ENCODE measurements around the gene FA2H. TPM values are rescaled to one million over a fixed set of nuclear protein-coding genes. Genes with fewer than 3 reads are reported as not detected.
"Not testable (repeated sequence)": the region's sequence is repeated elsewhere in the genome, so short reads cannot be mapped to it uniquely, and the experiment has no call there.

FA2H gene
- total RNA-seq, 2 experiments from 2014 or later: 0.15 TPM; not detected in 1

DNA sequence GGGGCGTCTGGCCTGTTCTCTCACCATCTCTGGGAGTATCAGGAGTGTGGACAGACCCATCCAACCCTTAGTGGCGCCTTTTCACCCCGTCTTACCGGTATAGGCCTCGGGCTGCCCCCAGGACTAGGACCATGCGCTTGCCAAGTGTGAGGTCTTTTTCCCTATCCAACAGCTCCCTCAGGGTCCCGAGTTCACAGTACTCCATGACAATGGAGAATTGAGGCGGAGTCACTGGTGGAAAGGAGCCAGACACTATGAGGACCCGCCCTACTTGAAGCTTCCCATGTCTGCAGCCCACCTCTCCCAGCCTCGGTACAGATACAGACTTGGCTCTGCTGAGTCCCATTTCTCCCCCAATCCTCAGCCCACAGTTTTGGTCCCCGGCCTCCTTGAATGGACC, 92.1 kb downstream of the FA2H start:
- Mint-ChIP-seq H3K36me3 (ENCODE audit: low read depth) (peaks cover 20% of the 10 kb centered on the region), H3K4me1 (ENCODE audit: low read depth) (peaks cover 2% of the 10 kb centered on the region)
- CTCF ChIA-PET: interaction anchor here (0.6 kb wide), 1 partner anchor 239 kb away, joined by 5 read pairs; no protein-coding TSS in a partner anchor

DNA sequence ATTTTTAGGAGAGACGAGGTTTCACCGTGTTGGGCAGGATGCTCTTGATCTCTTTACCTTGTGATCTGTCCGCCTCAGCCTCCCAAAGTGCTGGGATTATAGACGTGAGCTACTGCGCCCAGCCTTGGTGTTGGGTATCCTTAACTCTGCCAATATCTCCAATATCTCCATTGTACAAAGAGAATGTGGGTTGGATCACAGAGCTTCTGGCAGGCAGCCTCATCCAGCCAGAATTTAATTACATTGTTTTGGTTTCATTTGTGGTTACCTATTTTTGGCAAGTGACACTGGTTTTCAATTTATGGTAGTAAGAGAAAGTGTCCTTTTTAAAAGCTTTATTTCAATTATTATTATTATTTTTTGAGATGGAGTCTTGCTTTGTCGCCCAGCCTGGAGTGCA, 93.9 kb downstream of the FA2H start:
- Mint-ChIP-seq H3K9me3 (no peaks in the 10 kb centered on the region), H3K4me1 (ENCODE audit: low read depth) (no peaks in the 10 kb centered on the region), H3K36me3 (ENCODE audit: low read depth) (peaks cover 16% of the 10 kb centered on the region), H3K27me3 (ENCODE audit: low read depth) (no peaks in the 10 kb centered on the region), H3K4me3 (no peak overlapping the region), H3K27ac (no peak overlapping the region)
- intact Hi-C loops (cut with micrococcal nuclease): no loop called here
- CTCF ChIA-PET: no interaction called here
- no peak for DNase-seq

More for the DNA sequence above, 92.1 kb downstream of the FA2H start:
- Mint-ChIP-seq H3K27me3 (ENCODE audit: low read depth) (no peaks in the 10 kb centered on the region), H3K4me3 (no peak overlapping the region), H3K27ac (no peak overlapping the region), H3K9me3 (no peaks in the 10 kb centered on the region)
- no peak for DNase-seq
- intact Hi-C loops (cut with micrococcal nuclease): no loop called here

DNA sequence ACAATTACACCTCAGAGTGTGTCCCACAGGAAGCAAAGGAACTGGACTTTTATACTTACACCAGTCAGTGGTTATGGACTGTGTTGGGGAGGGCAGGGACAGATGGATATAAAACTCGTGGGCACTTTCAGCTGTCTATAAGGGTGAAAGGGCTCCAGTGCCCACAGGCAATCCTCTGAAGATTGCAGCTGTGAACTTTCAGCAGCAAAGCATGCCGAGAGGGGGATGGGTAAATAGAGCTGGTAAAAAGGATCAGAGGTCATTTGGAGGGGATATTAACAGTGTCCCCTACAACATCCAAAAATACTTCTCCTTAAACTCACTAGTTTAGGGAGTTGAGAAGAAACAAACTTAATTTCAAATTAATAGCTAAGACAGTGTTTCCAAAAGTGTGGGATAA, 94.6 kb downstream of the FA2H start:
- Mint-ChIP-seq H3K4me1 (ENCODE audit: low read depth) (no peaks in the 10 kb centered on the region), H3K9me3 (no peaks in the 10 kb centered on the region), H3K4me3 (no peak overlapping the region), H3K27me3 (ENCODE audit: low read depth) (no peaks in the 10 kb centered on the region), H3K36me3 (ENCODE audit: low read depth) (peaks cover 14% of the 10 kb centered on the region), H3K27ac (no peak overlapping the region)
- CTCF ChIA-PET: no interaction called here
- no peak for DNase-seq
- intact Hi-C loops (cut with micrococcal nuclease): no loop called here

DNA sequence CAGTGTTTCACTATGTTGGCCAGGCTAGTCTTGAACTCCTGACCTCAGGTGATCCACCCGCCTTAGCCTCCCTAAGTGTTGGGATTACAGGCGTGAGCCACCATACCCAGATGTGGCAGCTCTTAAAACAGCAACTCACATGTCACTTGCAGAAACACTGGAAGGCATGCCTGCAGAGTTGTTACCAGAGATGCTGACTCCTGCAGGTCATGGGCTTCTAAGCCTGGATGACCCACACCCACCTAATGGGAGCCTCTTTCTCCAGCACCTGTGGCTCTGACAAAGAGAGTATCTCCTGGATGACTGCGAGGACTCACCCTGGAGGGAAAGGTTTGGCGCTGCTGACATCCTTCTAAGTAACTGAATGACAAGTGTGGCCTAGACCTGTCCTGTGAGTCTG, 96.8 kb downstream of the FA2H start:
- H3K36me3 Mint-ChIP-seq (ENCODE audit: low read depth): peaks cover 10% of the 10 kb centered on the region
- no peak for DNase-seq
- no peaks in the 10 kb centered on the region for H3K9me3 Mint-ChIP-seq
- H3K27me3 Mint-ChIP-seq (ENCODE audit: low read depth): no peaks in the 10 kb centered on the region
- H3K27ac Mint-ChIP-seq: no peak overlapping the region
- intact Hi-C loops (cut with micrococcal nuclease): no loop called here
- CTCF ChIA-PET: interaction anchor here (0.7 kb wide), 1 partner anchor 46 kb away, joined by 3 read pairs; no protein-coding TSS in a partner anchor
- H3K4me3 Mint-ChIP-seq: no peak overlapping the region
- no peaks in the 10 kb centered on the region for H3K4me1 Mint-ChIP-seq (ENCODE audit: low read depth)

DNA sequence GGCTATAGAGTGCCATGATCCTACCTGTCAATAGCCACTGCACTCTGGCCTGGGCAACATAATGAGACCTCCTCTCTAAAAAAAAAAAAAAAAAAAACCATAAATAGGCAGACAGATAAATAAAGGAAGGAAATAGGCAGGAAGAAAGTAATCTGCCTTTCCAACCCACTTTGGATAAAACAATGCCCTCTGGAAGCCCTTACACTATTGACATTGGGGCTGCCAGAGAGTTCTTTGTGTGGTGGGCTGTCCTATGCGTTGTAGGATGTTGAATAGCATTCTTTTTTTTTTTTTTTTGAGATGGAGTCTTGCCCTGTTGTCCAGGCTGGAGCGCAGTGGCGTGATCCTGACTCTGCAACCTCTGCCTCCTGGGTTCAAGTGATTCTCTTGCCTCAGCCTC, 100.7 kb downstream of the FA2H start:
- Mint-ChIP-seq H3K27me3 (ENCODE audit: low read depth) (no peaks in the 10 kb centered on the region), H3K4me3 (no peak overlapping the region), H3K4me1 (ENCODE audit: low read depth) (no peaks in the 10 kb centered on the region), H3K9me3 (no peaks in the 10 kb centered on the region), H3K27ac (no peak overlapping the region), H3K36me3 (ENCODE audit: low read depth) (peaks cover 16% of the 10 kb centered on the region)
- DNase-seq: no peak
- intact Hi-C loops (cut with micrococcal nuclease): no loop called here
- CTCF ChIA-PET: interaction anchor here (0.7 kb wide), 1 partner anchor 16 kb away, joined by 4 read pairs; no protein-coding TSS in a partner anchor

DNA sequence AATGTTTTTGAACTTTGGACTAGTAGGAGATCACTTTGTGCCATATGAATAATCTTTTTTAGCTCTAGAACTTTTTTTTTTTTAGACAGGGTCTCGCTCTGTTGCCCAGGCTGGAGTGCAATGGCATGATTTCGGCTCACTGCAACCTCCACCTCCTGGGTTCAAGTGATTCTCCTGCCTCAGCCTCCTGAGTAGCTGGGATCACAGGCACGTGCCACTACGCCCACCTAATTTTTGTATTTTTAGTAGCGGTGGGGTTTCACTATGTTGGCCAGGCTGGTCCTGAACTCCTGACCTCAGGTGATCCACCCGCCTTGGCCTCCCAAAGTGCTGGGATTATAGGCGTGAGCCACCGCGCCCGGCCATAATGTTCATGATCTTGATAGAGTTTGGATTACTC, 105.7 kb downstream of the FA2H start:
- H3K36me3 Mint-ChIP-seq (ENCODE audit: low read depth): peaks cover 27% of the 10 kb centered on the region
- H3K27me3 Mint-ChIP-seq (ENCODE audit: low read depth); H3K27ac Mint-ChIP-seq; H3K9me3 Mint-ChIP-seq; DNase-seq; H3K4me3 Mint-ChIP-seq; intact Hi-C loops (cut with micrococcal nuclease): not testable (repeated sequence)
- H3K4me1 Mint-ChIP-seq (ENCODE audit: low read depth): peaks cover 18% of the 10 kb centered on the region
- CTCF ChIA-PET: interaction anchor here (2.2 kb wide), 1 partner anchor 58 kb away, joined by 7 read pairs; no protein-coding TSS in a partner anchor

DNA sequence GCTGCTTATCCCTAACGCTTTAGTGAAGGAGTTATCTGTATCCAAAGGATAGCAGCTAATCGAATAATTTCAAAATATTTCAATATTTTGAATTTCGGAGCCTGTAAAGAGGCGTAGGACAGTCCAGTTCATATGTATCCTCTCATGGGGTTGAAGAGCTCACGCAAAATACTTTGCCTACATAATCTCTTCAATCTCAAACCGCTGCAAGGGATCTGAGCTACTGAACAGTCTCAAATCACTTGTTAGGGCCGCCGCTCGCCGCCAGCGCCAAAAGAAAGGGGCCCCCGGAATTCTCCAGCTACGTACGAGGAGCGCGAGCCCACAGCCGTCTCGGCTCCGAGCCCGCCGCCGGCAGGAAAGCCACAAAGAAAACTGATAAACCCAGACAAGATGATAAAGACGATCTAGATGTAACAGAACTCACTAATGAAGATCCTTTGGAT, 107.3 kb downstream of the FA2H start:
- CTCF ChIA-PET: interaction anchor here (0.7 to 2.2 kb wide), 4 partner anchors 11 to 60 kb away, joined by 3 to 9 read pairs (median 6); no protein-coding TSS in a partner anchor
- Mint-ChIP-seq H3K4me1 (ENCODE audit: low read depth) (peaks cover 34% of the 10 kb centered on the region), H3K27ac (peak overlapping the region; percentile 88), H3K36me3 (ENCODE audit: low read depth) (peaks cover 36% of the 10 kb centered on the region), H3K4me3 (peak overlapping the region; percentile 89), H3K9me3 (no peaks in the 10 kb centered on the region), H3K27me3 (ENCODE audit: low read depth) (no peaks in the 10 kb centered on the region)
- intact Hi-C loops (cut with micrococcal nuclease): loop anchor here (1.0 to 2.0 kb wide), 3 partner anchors 34 to 482 kb away; partner anchors contain the start of gene ZFP1
- DNase-seq: peak; percentile 49

DNA sequence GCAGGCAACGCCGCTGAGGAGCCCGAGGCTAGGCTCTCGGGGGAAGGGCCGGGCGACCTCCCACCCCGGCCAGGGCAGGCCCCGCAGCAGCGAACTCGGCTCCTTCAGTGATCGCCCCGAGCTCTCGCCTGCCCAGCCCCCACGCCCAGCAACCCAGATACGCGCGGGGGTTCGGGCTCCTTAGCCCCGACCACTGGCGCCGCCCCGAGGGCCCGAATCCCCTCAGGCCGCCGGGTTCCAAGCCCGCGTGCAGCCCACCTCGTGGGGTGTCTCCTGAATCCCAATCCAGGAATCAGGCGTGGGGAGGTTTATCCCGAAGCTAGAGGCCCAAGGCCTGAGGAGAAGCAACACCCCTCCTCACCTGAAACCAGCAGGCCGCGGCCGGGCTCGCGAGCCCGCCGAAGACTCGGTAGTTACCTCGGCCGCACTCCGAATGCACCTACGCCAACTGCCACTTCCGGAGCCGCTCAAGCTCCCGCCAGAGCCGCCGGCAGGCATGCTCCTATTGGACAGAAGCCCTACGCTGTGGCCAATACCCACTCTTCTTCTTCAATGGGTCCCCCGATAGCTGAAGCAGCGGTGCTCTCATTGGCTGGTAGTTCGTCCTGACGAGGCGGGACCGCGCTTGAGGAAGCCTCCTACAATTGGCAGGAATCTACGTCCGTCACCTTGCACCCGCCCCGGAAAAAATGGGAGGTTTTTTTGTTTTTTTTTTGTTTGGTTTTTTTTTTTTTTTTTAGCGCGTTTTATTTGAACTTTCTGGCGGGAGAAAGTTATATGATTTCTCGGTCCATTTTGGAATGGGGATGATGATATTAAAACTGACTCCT, 108.0 kb downstream of the FA2H start, which contains the start of gene RFWD3:
TSS of gene RFWD3 (minus strand) at position 453 of the 830 bp plus-strand sequence. CDS start 5,428 bp downstream, outside the sequence.
- no peaks in the 10 kb centered on the region for H3K9me3 Mint-ChIP-seq
- CTCF ChIA-PET: interaction anchor here (0.7 to 2.2 kb wide), 5 partner anchors 11 to 196 kb away, joined by 3 to 9 read pairs (median 5); no protein-coding TSS in a partner anchor
- DNase-seq: peak; percentile 98
- H3K4me1 Mint-ChIP-seq (ENCODE audit: low read depth): peaks cover 39% of the 10 kb centered on the region
- H3K4me3 Mint-ChIP-seq: peak within 1 kb of the TSS; percentile 89
- H3K36me3 Mint-ChIP-seq (ENCODE audit: low read depth): peaks cover 32% of the 10 kb centered on the region
- peak within 1 kb of the TSS; percentile 88 for H3K27ac Mint-ChIP-seq
- H3K27me3 Mint-ChIP-seq (ENCODE audit: low read depth): no peaks in the 10 kb centered on the region
- intact Hi-C loops (cut with micrococcal nuclease): loop anchor here (1.0 to 2.0 kb wide), 5 partner anchors 35 to 482 kb away; partner anchors contain the start of genes GLG1, PSMD7 and ZFP1

DNA sequence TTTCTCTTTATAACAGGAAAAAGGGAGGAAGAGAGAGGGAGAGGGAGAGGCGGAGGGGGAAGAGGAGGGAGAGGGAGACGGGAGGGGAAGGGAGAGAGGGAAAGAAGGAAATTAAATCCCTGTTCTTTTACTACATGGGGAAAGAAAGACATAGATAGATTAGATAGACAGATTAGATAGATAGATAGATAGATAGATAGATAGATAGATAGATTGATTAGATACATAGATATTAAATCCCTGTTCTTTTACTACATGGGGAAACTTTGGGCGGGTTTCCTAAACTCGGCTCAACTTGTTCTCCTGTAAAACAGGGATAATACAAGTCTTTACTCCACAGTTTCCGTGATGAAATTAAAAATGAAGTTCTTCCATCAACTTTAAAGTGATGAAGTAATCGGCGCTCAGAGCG, 108.6 kb downstream of the FA2H start:
- H3K27ac Mint-ChIP-seq: peak overlapping the region; percentile 63
- no peak for DNase-seq
- peaks cover 33% of the 10 kb centered on the region for H3K36me3 Mint-ChIP-seq (ENCODE audit: low read depth)
- CTCF ChIA-PET: interaction anchor here (1.2 to 1.7 kb wide), 2 partner anchors 14 to 196 kb away, joined by 3 to 5 read pairs; no protein-coding TSS in a partner anchor
- H3K27me3 Mint-ChIP-seq (ENCODE audit: low read depth): no peaks in the 10 kb centered on the region
- H3K4me3 Mint-ChIP-seq: peak overlapping the region; percentile 89
- peaks cover 44% of the 10 kb centered on the region for H3K4me1 Mint-ChIP-seq (ENCODE audit: low read depth)
- no peaks in the 10 kb centered on the region for H3K9me3 Mint-ChIP-seq
- intact Hi-C loops (cut with micrococcal nuclease): loop anchor here (1.0 to 2.0 kb wide), 3 partner anchors 59 to 483 kb away; partner anchors contain the start of genes GLG1, PSMD7 and ZFP1

Other genes starting within 250 kb of the FA2H start
- 10 to 100 TPM; 60.8 to 62.0 TPM for gene GLG1, start 167.7 kb downstream of the FA2H start, total RNA-seq
- gene RFWD3, start 107.9 kb downstream of the FA2H start, total RNA-seq: 100 to 1,000 TPM; 114 to 124 TPM
- 10 to 100 TPM; 10.7 to 12.0 TPM for gene MLKL, start 74.0 kb downstream of the FA2H start, total RNA-seq
- gene WDR59, start 210.3 kb upstream of the FA2H start, total RNA-seq: 10 to 100 TPM; 47.8 to 55.6 TPM
- 10 to 100 TPM; 35.3 to 35.7 TPM for gene ZNRF1, start 224.2 kb upstream of the FA2H start, total RNA-seq

All from activated naive CD4-positive, alpha-beta T cell treated with anti-CD3 and anti-CD28 coated beads for 36 hours (primary cell).